HG02759 (cell line): ENCODE measurements around the gene ADCY3.

Experiments
- ATAC-seq: cut with Tn5 transposase; IDR thresholded peaks from one replicate; pipeline ENCODE4 v1.9.1; 2021; ENCODE audit warnings: mild to moderate bottlenecking, moderate library complexity; ENCODE audit not compliant: unreplicated experiment

Gene ADCY3

GRCh38 chr2:24783641-24784040, 136.4 kb downstream of the ADCY3 start:
- no peak for ATAC-seq

GRCh38 chr2:24779116-24779515, 140.9 kb downstream of the ADCY3 start:
- no peak for ATAC-seq

- no peak for ATAC-seq
Observed at GRCh38 chr2:24774373-24774772, 145.7 kb downstream of the ADCY3 start.

- no peak for ATAC-seq
Observed at GRCh38 chr2:24771764-24772586, 148.1 kb downstream of the ADCY3 start.

GRCh38 chr2:24771061-24771460, 149.0 kb downstream of the ADCY3 start:
- no peak for ATAC-seq
